ENCODE results near the gene RFPL3. TPM values are rescaled to one million over a fixed set of nuclear protein-coding genes. Genes with fewer than 3 reads are reported as not detected.

Gene RFPL3
- total and polyA plus RNA-seq, 2 of the 13 experiments (the other 11 are each of a cell fraction or from before 2014, with no cell fraction given): not detected

DNA sequence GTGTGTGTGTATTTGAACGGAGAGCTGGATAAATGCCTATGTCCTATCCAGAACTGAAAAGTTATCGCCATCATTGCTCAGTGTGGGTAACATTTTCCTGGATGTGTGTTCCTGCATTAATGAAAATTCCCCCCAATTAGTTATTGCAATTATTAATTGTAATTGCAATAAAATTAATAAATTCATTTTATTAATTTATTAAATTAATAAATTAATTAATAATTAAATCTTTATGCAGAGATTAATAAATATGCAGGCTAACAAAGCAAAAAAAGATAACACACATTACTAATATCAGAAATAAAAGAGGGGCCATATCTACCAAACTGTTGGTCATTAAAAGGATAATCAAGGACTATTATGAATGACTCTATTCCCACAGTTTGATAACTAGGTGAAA, 3.6 kb downstream of the RFPL3 start:
- DNase-seq (ENCODE audit: low spot score) (no peak), FAIRE-seq (no peak), ATAC-seq (no peak)
- no peaks in the 10 kb centered on the region for H4K20me1 ChIP-seq (ENCODE audit: insufficient read depth, low read length)
- H3K27ac ChIP-seq (ENCODE audit: extremely low read length, insufficient read depth, low read length): no peak overlapping the region
- in situ Hi-C loops (cut with HindIII; ENCODE audit: extremely low pct_ligation_motif_present, low pct_unique_long_range_greater_than_20kb): no loop called here
- peaks cover 0 to 5% of the 10 kb centered on the region in 2 experiments; a peak in 1 of 5 replicates for H3K27me3 ChIP-seq (ENCODE audit: control insufficient read depth in 1 of 2, insufficient read depth in 2 of 2, low read length in 2 of 2)
- H2AFZ ChIP-seq (ENCODE audit: low read length): no peak overlapping the region
- BruUV-seq (replicated peaks): no TSS peak
- no peaks in the 10 kb centered on the region for H3K79me2 ChIP-seq (ENCODE audit: insufficient read depth, low read length)
- H3K9ac ChIP-seq (ENCODE audit: insufficient read depth, low read depth, low read length): no peak overlapping the region
- CTCF ChIA-PET (ENCODE audit: low intra/inter-chr PET ratio, low total read pairs): no interaction called here
- 31% methylated on average over 2 of the region's 2 CpGs for WGBS (ENCODE audit: low lambda C conversion rate)
- no peak for TF ChIP-seq FOXA3 (CRISPR knock-in tag; IDR thresholded peaks at IDR 0.05)
- TF ChIP-seq HNF4A (CRISPR knock-in tag; IDR thresholded peaks at IDR 0.05): no peak
- TF ChIP-seq, protein P1, sequence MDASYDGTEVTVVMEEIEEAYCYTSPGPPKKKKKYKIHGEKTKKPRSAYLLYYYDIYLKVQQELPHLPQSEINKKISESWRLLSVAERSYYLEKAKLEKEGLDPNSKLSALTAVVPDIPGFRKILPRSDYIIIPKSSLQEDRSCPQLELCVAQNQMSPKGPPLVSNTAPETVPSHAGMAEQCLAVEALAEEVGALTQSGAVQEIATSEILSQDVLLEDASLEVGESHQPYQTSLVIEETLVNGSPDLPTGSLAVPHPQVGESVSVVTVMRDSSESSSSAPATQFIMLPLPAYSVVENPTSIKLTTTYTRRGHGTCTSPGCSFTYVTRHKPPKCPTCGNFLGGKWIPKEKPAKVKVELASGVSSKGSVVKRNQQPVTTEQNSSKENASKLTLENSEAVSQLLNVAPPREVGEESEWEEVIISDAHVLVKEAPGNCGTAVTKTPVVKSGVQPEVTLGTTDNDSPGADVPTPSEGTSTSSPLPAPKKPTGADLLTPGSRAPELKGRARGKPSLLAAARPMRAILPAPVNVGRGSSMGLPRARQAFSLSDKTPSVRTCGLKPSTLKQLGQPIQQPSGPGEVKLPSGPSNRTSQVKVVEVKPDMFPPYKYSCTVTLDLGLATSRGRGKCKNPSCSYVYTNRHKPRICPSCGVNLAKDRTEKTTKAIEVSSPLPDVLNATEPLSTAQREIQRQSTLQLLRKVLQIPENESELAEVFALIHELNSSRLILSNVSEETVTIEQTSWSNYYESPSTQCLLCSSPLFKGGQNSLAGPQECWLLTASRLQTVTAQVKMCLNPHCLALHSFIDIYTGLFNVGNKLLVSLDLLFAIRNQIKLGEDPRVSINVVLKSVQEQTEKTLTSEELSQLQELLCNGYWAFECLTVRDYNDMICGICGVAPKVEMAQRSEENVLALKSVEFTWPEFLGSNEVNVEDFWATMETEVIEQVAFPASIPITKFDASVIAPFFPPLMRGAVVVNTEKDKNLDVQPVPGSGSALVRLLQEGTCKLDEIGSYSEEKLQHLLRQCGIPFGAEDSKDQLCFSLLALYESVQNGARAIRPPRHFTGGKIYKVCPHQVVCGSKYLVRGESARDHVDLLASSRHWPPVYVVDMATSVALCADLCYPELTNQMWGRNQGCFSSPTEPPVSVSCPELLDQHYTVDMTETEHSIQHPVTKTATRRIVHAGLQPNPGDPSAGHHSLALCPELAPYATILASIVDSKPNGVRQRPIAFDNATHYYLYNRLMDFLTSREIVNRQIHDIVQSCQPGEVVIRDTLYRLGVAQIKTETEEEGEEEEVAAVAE (CRISPR knock-in tag; IDR thresholded peaks at IDR 0.05; ENCODE audit: borderline replicate concordance): no peak
- TF ChIP-seq, protein P2, sequence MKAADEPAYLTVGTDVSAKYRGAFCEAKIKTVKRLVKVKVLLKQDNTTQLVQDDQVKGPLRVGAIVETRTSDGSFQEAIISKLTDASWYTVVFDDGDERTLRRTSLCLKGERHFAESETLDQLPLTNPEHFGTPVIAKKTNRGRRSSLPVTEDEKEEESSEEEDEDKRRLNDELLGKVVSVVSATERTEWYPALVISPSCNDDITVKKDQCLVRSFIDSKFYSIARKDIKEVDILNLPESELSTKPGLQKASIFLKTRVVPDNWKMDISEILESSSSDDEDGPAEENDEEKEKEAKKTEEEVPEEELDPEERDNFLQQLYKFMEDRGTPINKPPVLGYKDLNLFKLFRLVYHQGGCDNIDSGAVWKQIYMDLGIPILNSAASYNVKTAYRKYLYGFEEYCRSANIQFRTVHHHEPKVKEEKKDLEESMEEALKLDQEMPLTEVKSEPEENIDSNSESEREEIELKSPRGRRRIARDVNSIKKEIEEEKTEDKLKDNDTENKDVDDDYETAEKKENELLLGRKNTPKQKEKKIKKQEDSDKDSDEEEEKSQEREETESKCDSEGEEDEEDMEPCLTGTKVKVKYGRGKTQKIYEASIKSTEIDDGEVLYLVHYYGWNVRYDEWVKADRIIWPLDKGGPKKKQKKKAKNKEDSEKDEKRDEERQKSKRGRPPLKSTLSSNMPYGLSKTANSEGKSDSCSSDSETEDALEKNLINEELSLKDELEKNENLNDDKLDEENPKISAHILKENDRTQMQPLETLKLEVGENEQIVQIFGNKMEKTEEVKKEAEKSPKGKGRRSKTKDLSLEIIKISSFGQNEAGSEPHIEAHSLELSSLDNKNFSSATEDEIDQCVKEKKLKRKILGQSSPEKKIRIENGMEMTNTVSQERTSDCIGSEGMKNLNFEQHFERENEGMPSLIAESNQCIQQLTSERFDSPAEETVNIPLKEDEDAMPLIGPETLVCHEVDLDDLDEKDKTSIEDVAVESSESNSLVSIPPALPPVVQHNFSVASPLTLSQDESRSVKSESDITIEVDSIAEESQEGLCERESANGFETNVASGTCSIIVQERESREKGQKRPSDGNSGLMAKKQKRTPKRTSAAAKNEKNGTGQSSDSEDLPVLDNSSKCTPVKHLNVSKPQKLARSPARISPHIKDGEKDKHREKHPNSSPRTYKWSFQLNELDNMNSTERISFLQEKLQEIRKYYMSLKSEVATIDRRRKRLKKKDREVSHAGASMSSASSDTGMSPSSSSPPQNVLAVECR (CRISPR knock-in tag; IDR thresholded peaks at IDR 0.05; ENCODE audit: borderline replicate concordance): no peak
- no peak for TF ChIP-seq RAD51 (IDR thresholded peaks at IDR 0.05; ENCODE audit: borderline replicate concordance)
- TF ChIP-seq, protein P3, sequence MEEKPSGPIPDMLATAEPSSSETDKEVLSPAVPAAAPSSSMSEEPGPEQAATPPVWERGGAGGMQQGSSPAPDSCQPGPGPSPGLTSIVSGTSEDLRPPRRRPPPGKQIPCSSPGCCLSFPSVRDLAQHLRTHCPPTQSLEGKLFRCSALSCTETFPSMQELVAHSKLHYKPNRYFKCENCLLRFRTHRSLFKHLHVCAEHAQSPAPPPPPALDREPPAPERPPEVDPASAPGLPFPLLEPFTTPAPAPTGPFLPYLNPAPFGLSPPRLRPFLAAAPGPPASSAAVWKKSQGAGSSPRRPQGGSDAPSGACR (CRISPR knock-in tag; IDR thresholded peaks at IDR 0.05): no peak
- intact Hi-C loops (cut with micrococcal nuclease; ENCODE audit: unreplicated experiment): no loop called here
- POLR2A ChIA-PET: no interaction called here
- H3K9me3 ChIP-seq (ENCODE audit: low read length): no peaks in the 10 kb centered on the region
- H3K36me3 ChIP-seq (replicated peaks in 1 of 2; ENCODE audit: control insufficient read depth in 1 of 2, insufficient read depth in 2 of 2, low read length in 2 of 2): no peaks in the 10 kb centered on the region
- H3K4me3 ChIP-seq (replicated peaks in 1 of 3; ENCODE audit: insufficient read depth in 1 of 3, low read depth in 2 of 3, low read length in 3 of 3): no peak overlapping the region
- H3K4me2 ChIP-seq (ENCODE audit: low read depth, low read length): no peak overlapping the region
- no peaks in the 10 kb centered on the region for H3K4me1 ChIP-seq (ENCODE audit: insufficient read depth, low read length)

All from HepG2 (cell line).